Eye (tissue), 1 donor: Measurements from ENCODE around the gene ITPKB.
A peak's percentile ranks its signal among the peaks of the same experiment; 100 is the strongest.

ENCODE experiments used
- DNase-seq: peaks from one replicate; pipeline ENCODE4 v3.0.0-alpha.2; 2015

Gene ITPKB

GRCh38 chr1:226682871-226683814 lies 55.9 kb downstream of the ITPKB start:
- no peak for DNase-seq

GRCh38 chr1:226681652-226682493 lies 57.2 kb downstream of the ITPKB start:
- DNase-seq: peak; percentile 16

GRCh38 chr1:226680653-226681052 lies 58.4 kb downstream of the ITPKB start:
- no peak for DNase-seq

- peak; percentile 93 for DNase-seq
Measured at GRCh38 chr1:226679853-226680516, 59.1 kb downstream of the ITPKB start.

- peak; percentile 27 for DNase-seq
Measured at GRCh38 chr1:226679262-226679661, 59.8 kb downstream of the ITPKB start.

- peak; percentile 8 for DNase-seq
Measured at GRCh38 chr1:226678701-226679100, 60.4 kb downstream of the ITPKB start.

GRCh38 chr1:226678251-226678650 lies 60.8 kb downstream of the ITPKB start:
- no peak for DNase-seq

- DNase-seq: peak; percentile 13
Measured at GRCh38 chr1:226677027-226678020, 61.8 kb downstream of the ITPKB start.

GRCh38 chr1:226676381-226676780 lies 62.7 kb downstream of the ITPKB start:
- DNase-seq: peak; percentile 12

GRCh38 chr1:226675715-226676357 lies 63.2 kb downstream of the ITPKB start:
- DNase-seq: no peak

- peak; percentile 41 for DNase-seq
Measured at GRCh38 chr1:226674892-226675714, 64.0 kb downstream of the ITPKB start.

- no peak for DNase-seq
Measured at GRCh38 chr1:226672339-226672762, 66.7 kb downstream of the ITPKB start.

- peak; percentile 48 for DNase-seq
Measured at GRCh38 chr1:226671277-226671676, 67.8 kb downstream of the ITPKB start.

- no peak for DNase-seq
Measured at GRCh38 chr1:226670073-226670472, 69.0 kb downstream of the ITPKB start.

- DNase-seq: no peak
Measured at GRCh38 chr1:226668173-226668560, 70.9 kb downstream of the ITPKB start.

- no peak for DNase-seq
Measured at GRCh38 chr1:226666692-226667091, 72.4 kb downstream of the ITPKB start.

- no peak for DNase-seq
Measured at GRCh38 chr1:226666164-226666506, 72.9 kb downstream of the ITPKB start.

GRCh38 chr1:226665505-226666163 lies 73.4 kb downstream of the ITPKB start:
- DNase-seq: no peak

GRCh38 chr1:226664413-226665101 lies 74.5 kb downstream of the ITPKB start:
- DNase-seq: peak; percentile 78
